CD4-positive, alpha-beta T cell (primary cell): ENCODE measurements around the gene AP1G1. TPM values are rescaled to one million over a fixed set of nuclear protein-coding genes. Genes with fewer than 3 reads are reported as not detected.

Source experiments
- ATAC-seq: fragments of 200-7000 bp; cut with Tn5 transposase; one replicate; pipeline ENCODE4 v1.10.0; 2022; ENCODE audit warnings: mild to moderate bottlenecking; ENCODE audit not compliant: poor library complexity
- CTCF ChIA-PET: fragments of 350-600 bp; sonication (Branson Sonifier 250); formaldehyde crosslinking; loops from one replicate; lab custom pipeline; 2021; ENCODE audit warnings: antibody characterized with exemption, inconsistent platforms; lab: Charles Lee
- POLR2A ChIA-PET: fragments of 350-600 bp; sonication (Branson Sonifier 250); formaldehyde crosslinking; loops from one replicate; lab custom pipeline; 2021; ENCODE audit warnings: antibody characterized with exemption, inconsistent platforms; lab: Charles Lee
- DNase-seq, 14 experiments: peaks; one replicate each; pipeline ENCODE4 v3.0.0-alpha.2; 2013 to 2020; ENCODE audit warnings: mixed read lengths in 2 of 14
- H3K27ac ChIP-seq, 2 donors: one replicate each; pipeline versions ENCODE4 v1.5.1 to v1.7.0; 2013; ENCODE audit warnings: low read length in 2 of 2, low read depth in 1 of 2, mild to moderate bottlenecking in 1 of 2
- H3K27me3 ChIP-seq, 2 experiments: 1 replicate in 1 of 2; 2 replicates in 1 of 2; pipeline versions ENCODE4 v1.6.1 to v1.7.0; 2013; ENCODE audit warnings: low read length in 2 of 2, control low read depth in 1 of 2, mild to moderate bottlenecking in 1 of 2, moderate library complexity in 1 of 2; ENCODE audit not compliant: insufficient read depth in 2 of 2, control insufficient read depth in 1 of 2
- H3K36me3 ChIP-seq: one replicate; pipeline ENCODE4 v1.6.1; 2013; ENCODE audit warnings: low read length, control low read depth; ENCODE audit not compliant: insufficient read depth
- H3K4me1 ChIP-seq: one replicate; pipeline ENCODE4 v1.6.1; 2013; ENCODE audit warnings: low read length, control low read depth; ENCODE audit not compliant: insufficient read depth
- H3K4me3 ChIP-seq: one replicate; pipeline ENCODE4 v1.5.1; 2013; ENCODE audit warnings: mild to moderate bottlenecking, low read length, moderate library complexity
- H3K9me3 ChIP-seq, 2 experiments: 1 replicate in 1 of 2; 2 replicates in 1 of 2; pipeline versions ENCODE4 v1.6.1 to v1.7.0; 2013; ENCODE audit warnings: low read length in 2 of 2, mild to moderate bottlenecking in 2 of 2, control low read depth in 1 of 2, moderate library complexity in 1 of 2; ENCODE audit not compliant: control insufficient read depth in 1 of 2, insufficient read depth in 1 of 2
- H3K27ac Mint-ChIP-seq: one replicate; pipeline ENCODE4 v1.8.0; 2020; ENCODE audit warnings: mixed read lengths
- H3K27me3 Mint-ChIP-seq: one replicate; pipeline ENCODE4 v1.8.0; 2021; ENCODE audit warnings: mixed read lengths
- H3K36me3 Mint-ChIP-seq: one replicate; pipeline ENCODE4 v1.8.0; 2021; ENCODE audit warnings: low read depth, mixed read lengths
- H3K4me1 Mint-ChIP-seq: one replicate; pipeline ENCODE4 v1.8.0; 2021; ENCODE audit warnings: low read depth, mixed read lengths
- H3K4me3 Mint-ChIP-seq: one replicate; pipeline ENCODE4 v1.8.0; 2020; ENCODE audit warnings: mild to moderate bottlenecking, mixed read lengths
- H3K9me3 Mint-ChIP-seq: one replicate; pipeline ENCODE4 v1.8.0; 2020; ENCODE audit warnings: mixed read lengths
- intact Hi-C, 2 experiments: fragments of 100-400 bp; cut with DNase I in 1 of 2; cut with micrococcal nuclease in 1 of 2; formaldehyde crosslinking; loops; one replicate each; pipeline versions ENCODE4 v1.15.1 to v1.9.0; 2023 to 2025; cut with DNase I, micrococcal nuclease
- total RNA-seq, 174 experiments: library from RNA in 2 of 174; stranded (reverse) in 2 of 174; gene quantifications; one replicate each; pipeline ENCODE4 v1.2.3 and lab custom pipeline; 2021 to 2026
- TF ChIP-seq, protein P1 (sequence below): fragments of 200-600 bp; IDR thresholded peaks from one replicate; pipeline ENCODE4 v1.8.0; 2022; ENCODE audit warnings: antibody characterized with exemption, mild to moderate bottlenecking

The AP1G1 gene
- total RNA-seq, 2 experiments from 2014 or later: 171 to 175 TPM

DNA sequence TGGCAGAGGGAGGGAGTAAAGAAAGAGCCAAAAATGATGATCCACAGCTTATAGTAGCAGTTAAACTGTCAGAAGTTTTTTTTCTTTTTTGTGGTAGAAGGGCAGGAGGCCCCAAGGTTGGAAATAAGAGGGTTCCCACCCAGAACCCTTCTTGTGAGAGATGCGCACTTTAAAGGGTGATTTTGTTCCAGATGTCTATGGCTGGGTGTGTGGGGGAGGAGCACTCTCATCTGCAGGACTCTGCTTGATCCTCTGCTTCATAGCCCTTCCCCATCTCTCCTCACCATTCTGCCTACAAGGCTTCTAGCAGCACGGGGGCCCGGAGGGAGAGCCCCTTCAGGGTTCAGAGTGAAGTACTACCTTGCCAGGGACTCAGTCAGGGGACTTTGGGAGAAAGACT lies 43.5 kb upstream of the AP1G1 start:
- Mint-ChIP-seq H3K27me3 (no peaks in the 10 kb centered on the region), H3K4me1 (peaks cover 71% of the 10 kb centered on the region), H3K36me3 (peaks cover 77% of the 10 kb centered on the region), H3K27ac (no peak overlapping the region), H3K4me3 (no peak overlapping the region), H3K9me3 (no peaks in the 10 kb centered on the region)
- TF ChIP-seq, protein P1, sequence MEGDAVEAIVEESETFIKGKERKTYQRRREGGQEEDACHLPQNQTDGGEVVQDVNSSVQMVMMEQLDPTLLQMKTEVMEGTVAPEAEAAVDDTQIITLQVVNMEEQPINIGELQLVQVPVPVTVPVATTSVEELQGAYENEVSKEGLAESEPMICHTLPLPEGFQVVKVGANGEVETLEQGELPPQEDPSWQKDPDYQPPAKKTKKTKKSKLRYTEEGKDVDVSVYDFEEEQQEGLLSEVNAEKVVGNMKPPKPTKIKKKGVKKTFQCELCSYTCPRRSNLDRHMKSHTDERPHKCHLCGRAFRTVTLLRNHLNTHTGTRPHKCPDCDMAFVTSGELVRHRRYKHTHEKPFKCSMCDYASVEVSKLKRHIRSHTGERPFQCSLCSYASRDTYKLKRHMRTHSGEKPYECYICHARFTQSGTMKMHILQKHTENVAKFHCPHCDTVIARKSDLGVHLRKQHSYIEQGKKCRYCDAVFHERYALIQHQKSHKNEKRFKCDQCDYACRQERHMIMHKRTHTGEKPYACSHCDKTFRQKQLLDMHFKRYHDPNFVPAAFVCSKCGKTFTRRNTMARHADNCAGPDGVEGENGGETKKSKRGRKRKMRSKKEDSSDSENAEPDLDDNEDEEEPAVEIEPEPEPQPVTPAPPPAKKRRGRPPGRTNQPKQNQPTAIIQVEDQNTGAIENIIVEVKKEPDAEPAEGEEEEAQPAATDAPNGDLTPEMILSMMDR: no peak
- DNase-seq (no peak), ATAC-seq (no peak)
- Histone ChIP-seq H3K27ac (no peak overlapping the region), H3K4me1 (peaks cover 23% of the 10 kb centered on the region), H3K9me3 (no peaks in the 10 kb centered on the region), H3K4me3 (no peak overlapping the region), H3K36me3 (peaks cover 59% of the 10 kb centered on the region), H3K27me3 (no peaks in the 10 kb centered on the region)
- CTCF ChIA-PET: no interaction called here
- POLR2A ChIA-PET: interaction anchor here (0.9 to 1.8 kb wide), 2 partner anchors 10 to 29 kb away, joined by 3 to 8 read pairs; no protein-coding TSS in a partner anchor
- intact Hi-C loops: no loop called here

DNA sequence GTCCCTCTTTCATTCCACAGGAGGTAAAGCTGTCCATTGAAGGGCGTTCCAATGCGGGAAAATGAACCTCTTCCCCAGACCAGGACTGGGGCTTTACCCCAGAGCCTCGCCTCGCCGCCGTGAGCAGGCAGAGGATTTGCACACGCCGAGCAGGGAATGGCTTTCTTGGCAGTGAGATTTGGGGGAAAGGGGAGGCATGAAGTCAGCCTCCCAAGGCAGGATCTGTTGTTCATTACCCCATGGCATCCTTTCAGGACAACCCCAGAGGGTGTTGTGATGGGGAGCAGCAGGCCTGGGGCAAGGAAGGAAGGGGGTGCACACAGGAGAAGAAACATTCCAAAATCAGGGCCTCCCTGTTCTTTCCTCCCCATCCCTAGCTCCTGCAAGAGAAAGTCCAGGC lies 43.1 kb upstream of the AP1G1 start:
- intact Hi-C loops: no loop called here
- Mint-ChIP-seq H3K27me3 (no peaks in the 10 kb centered on the region), H3K4me1 (peaks cover 72% of the 10 kb centered on the region), H3K27ac (peak overlapping the region; percentile 17), H3K9me3 (no peaks in the 10 kb centered on the region), H3K4me3 (no peak overlapping the region), H3K36me3 (peaks cover 77% of the 10 kb centered on the region)
- peaks cover 27% of the 10 kb centered on the region for H3K4me1 ChIP-seq
- TF ChIP-seq, protein P1: no peak
- DNase-seq (no peak), ATAC-seq (no peak)
- ChIA-PET CTCF (no interaction called here), POLR2A (interaction anchor here (1.8 kb wide), 1 partner anchor 29 kb away, joined by 8 read pairs; no protein-coding TSS in a partner anchor)
- H3K4me3 ChIP-seq: no peak overlapping the region
- no peak overlapping the region for H3K27ac ChIP-seq
- peaks cover 58% of the 10 kb centered on the region for H3K36me3 ChIP-seq
- H3K9me3 ChIP-seq: no peaks in the 10 kb centered on the region
- no peaks in the 10 kb centered on the region for H3K27me3 ChIP-seq

DNA sequence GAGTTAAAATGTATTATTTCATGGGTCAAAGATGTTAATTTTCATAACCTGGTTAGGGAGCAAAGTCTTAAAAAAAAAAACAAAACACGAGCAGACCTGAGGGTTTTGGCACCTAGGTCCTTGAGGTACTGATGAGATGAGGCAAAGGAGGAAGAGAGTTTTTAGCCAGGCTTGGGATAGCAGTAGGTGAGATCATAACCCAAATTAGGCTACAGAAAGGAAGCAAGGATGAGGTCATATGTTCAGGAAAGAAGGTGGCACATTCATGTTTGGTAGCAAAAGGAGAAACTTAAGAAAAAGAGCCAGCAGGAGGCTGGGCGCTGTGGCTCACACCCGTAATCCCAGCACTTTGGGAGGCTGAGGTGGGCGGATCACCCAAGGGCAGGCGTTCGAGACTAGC lies 40.0 kb upstream of the AP1G1 start:
- POLR2A ChIA-PET: interaction anchor here (0.8 kb wide), 1 partner anchor 32 kb away, joined by 4 read pairs; no protein-coding TSS in a partner anchor
- DNase-seq: no peak
- H3K27me3 ChIP-seq: no peaks in the 10 kb centered on the region
- H3K27ac Mint-ChIP-seq: no peak overlapping the region
- no peak overlapping the region for H3K27ac ChIP-seq
- H3K36me3 ChIP-seq: peaks cover 52% of the 10 kb centered on the region
- no peaks in the 10 kb centered on the region for H3K9me3 ChIP-seq
- no peak for ATAC-seq
- H3K4me3 ChIP-seq: no peak overlapping the region
- TF ChIP-seq, protein P1: no peak
- no peaks in the 10 kb centered on the region for H3K27me3 Mint-ChIP-seq
- H3K4me1 Mint-ChIP-seq: peaks cover 46% of the 10 kb centered on the region
- H3K9me3 Mint-ChIP-seq: no peaks in the 10 kb centered on the region
- H3K4me1 ChIP-seq: peaks cover 24% of the 10 kb centered on the region
- CTCF ChIA-PET: interaction anchor here (1.3 kb wide), 1 partner anchor 34 kb away, joined by 3 read pairs; no protein-coding TSS in a partner anchor
- peaks cover 70% of the 10 kb centered on the region for H3K36me3 Mint-ChIP-seq
- no peak overlapping the region for H3K4me3 Mint-ChIP-seq
- intact Hi-C loops: loop anchor here in 1 of 2 experiments (5.0 kb wide), 1 partner anchor 114 kb away; no protein-coding TSS in a partner anchor
